Right lobe of liver (tissue), 6 donors: ENCODE measurements around the gene LGALS9. TPM values are rescaled to one million over a fixed set of nuclear protein-coding genes. Genes with fewer than 3 reads are reported as not detected.
A peak's percentile ranks its signal among the peaks of the same experiment; 100 is the strongest.
"Not testable (repeated sequence)": the region's sequence is repeated elsewhere in the genome, so short reads cannot be mapped to it uniquely, and the experiment has no call there.

ENCODE experiments used
- ATAC-seq, 4 donors: fragments of 200-7000 bp; cut with Tn5 transposase; one replicate each; pipeline ENCODE4 v1.9.1; 2020; ENCODE audit warnings: mild to moderate bottlenecking in 4 of 4, moderate library complexity in 4 of 4
- DNase-seq, 3 donors: peaks; one replicate each; pipeline ENCODE4 v3.0.0-alpha.2; 2020
- H3K27ac ChIP-seq, 3 donors: fragments of 200-600 bp; one replicate each; pipeline ENCODE4 v1.8.0; 2022
- H3K27me3 ChIP-seq, 2 donors: fragments of 200-600 bp; one replicate each; pipeline ENCODE4 v1.8.0; 2022
- H3K36me3 ChIP-seq, 4 donors: fragments of 200-600 bp; sonication (generic) in 1 of 4; one replicate each; pipeline versions ENCODE4 v1.5.1 to v1.8.0; 2017 to 2022; ENCODE audit warnings: control low read depth in 1 of 4
- H3K4me1 ChIP-seq, 4 donors: fragments of 200-600 bp; sonication (generic) in 1 of 4; one replicate each; pipeline versions ENCODE4 v1.5.1 to v1.8.0; 2017 to 2022; ENCODE audit warnings: control low read depth in 1 of 4
- H3K4me3 ChIP-seq, 3 donors: fragments of 200-600 bp; one replicate each; pipeline ENCODE4 v1.8.0; 2022
- H3K9me3 ChIP-seq, 4 donors: fragments of 200-600 bp; sonication (generic) in 1 of 4; one replicate each; pipeline versions ENCODE4 v1.5.1 to v1.8.0; 2017 to 2022; ENCODE audit warnings: control low read depth in 1 of 4
- POLR2A ChIP-seq: fragments of 450-650 bp; IDR thresholded peaks from one replicate; pipeline ENCODE4 v1.6.1; 2017; ENCODE audit warnings: antibody characterized with exemption, mild to moderate bottlenecking
- WGBS: methylation state at CpG from one replicate; pipeline ENCODE4 v1.1.6; 2018; ENCODE audit warnings: low coverage, low lambda C conversion rate; ENCODE audit not compliant: insufficient coverage; ENCODE audit errors: missing lambda C conversion rate; 5-methylcytosine and 5-hydroxymethylcytosine counted together
- intact Hi-C, 2 donors: fragments of 100-400 bp; cut with DNase I; formaldehyde crosslinking; loops; one replicate each; pipeline versions ENCODE4 v1.11.2 to v1.14.1; 2022
- total RNA-seq, 6 experiments: library from RNA; depleted of rRNA in 2 of 6; stranded (reverse); fragments of >200 nt in 2 of 6; fragmentation: NEBNext Ultra II Directional in 3 of 6; extraction: Animal tissue kit (Norgen Biotek cat#: 25700) in 3 of 6; gene quantifications; one replicate each; pipeline versions ENCODE4 v1.1.0 to v1.2.4, GENCODE V29; 2016 to 2023
- TF ChIP-seq, protein P1 (sequence below), 4 donors: fragments of 200-600 bp in 3 of 4; fragments of 450-650 bp in 1 of 4; IDR thresholded peaks; one replicate each; pipeline versions ENCODE4 v1.5.1 to v1.8.0; 2016 to 2022; ENCODE audit warnings: antibody characterized with exemption in 4 of 4, mild to moderate bottlenecking in 2 of 4
- donor health status: DM: no; HTN: yes; CAD: no.
- donor health status: DM: no; HTN: no; CAD: no.
- donor health status: DM: no; HTN: no; CAD: no.
- donor health status: DM: no; HTN: yes; CAD: no.
- donor health status: DM: no; HTN: yes; CAD: no.

The LGALS9 gene
- total RNA-seq, 6 experiments from 2014 or later, result 9.1 to 37.9 (median 12.4) TPM

- H3K27me3 ChIP-seq, result no peaks in the 10 kb centered on the region
- H3K27ac ChIP-seq, result no peak overlapping the region
- WGBS, result 78% methylated on average over 4 of the region's 4 CpGs
- H3K36me3 ChIP-seq, result no peaks in the 10 kb centered on the region
- H3K9me3 ChIP-seq, result no peaks in the 10 kb centered on the region
- H3K4me1 ChIP-seq, result no peaks in the 10 kb centered on the region
- intact Hi-C loops, result no loop called here
- no peak overlapping the region for H3K4me3 ChIP-seq
- no peak for TF ChIP-seq POLR2A
- TF ChIP-seq, protein P1, sequence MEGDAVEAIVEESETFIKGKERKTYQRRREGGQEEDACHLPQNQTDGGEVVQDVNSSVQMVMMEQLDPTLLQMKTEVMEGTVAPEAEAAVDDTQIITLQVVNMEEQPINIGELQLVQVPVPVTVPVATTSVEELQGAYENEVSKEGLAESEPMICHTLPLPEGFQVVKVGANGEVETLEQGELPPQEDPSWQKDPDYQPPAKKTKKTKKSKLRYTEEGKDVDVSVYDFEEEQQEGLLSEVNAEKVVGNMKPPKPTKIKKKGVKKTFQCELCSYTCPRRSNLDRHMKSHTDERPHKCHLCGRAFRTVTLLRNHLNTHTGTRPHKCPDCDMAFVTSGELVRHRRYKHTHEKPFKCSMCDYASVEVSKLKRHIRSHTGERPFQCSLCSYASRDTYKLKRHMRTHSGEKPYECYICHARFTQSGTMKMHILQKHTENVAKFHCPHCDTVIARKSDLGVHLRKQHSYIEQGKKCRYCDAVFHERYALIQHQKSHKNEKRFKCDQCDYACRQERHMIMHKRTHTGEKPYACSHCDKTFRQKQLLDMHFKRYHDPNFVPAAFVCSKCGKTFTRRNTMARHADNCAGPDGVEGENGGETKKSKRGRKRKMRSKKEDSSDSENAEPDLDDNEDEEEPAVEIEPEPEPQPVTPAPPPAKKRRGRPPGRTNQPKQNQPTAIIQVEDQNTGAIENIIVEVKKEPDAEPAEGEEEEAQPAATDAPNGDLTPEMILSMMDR (IDR thresholded peaks at IDR 0.05), result no peak
- no peak for DNase-seq
- ATAC-seq, result no peak
Measured at GRCh38 chr17:27640790-27641189, 9.8 kb downstream of the LGALS9 start.

GRCh38 chr17:27644586-27644985 lies 13.6 kb downstream of the LGALS9 start:
- intact Hi-C loops, result no loop called here
- ATAC-seq (peak; percentile 33 to 92 (median 60)), DNase-seq (peak in 1 of 3 donors; percentile 87)
- Histone ChIP-seq H3K27ac (no peak overlapping the region), H3K4me3 (no peak overlapping the region), H3K27me3 (no peaks in the 10 kb centered on the region), H3K36me3 (no peaks in the 10 kb centered on the region), H3K4me1 (no peaks in the 10 kb centered on the region), H3K9me3 (no peaks in the 10 kb centered on the region)
- WGBS, result 38% methylated on average over 3 of the region's 9 CpGs
- TF ChIP-seq, protein P1 (IDR thresholded peaks at IDR 0.05), result no peak
- no peak for TF ChIP-seq POLR2A

- ATAC-seq, result peak in 3 of 4 donors; percentile 14 to 28 (median 25)
- H3K27ac ChIP-seq, H3K27me3 ChIP-seq, DNase-seq, H3K4me1 ChIP-seq, H3K9me3 ChIP-seq, H3K4me3 ChIP-seq, H3K36me3 ChIP-seq, intact Hi-C loops: not testable (repeated sequence)
- 68% methylated on average over 3 of the region's 10 CpGs for WGBS
Measured at GRCh38 chr17:27645621-27646020, 14.6 kb downstream of the LGALS9 start.

- Histone ChIP-seq H3K4me3 (no peak overlapping the region), H3K27me3 (no peaks in the 10 kb centered on the region), H3K27ac (no peak overlapping the region), H3K4me1 (no peaks in the 10 kb centered on the region), H3K9me3 (no peaks in the 10 kb centered on the region), H3K36me3 (no peaks in the 10 kb centered on the region)
- 83% methylated on average over 5 of the region's 13 CpGs for WGBS
- TF ChIP-seq, protein P1 (IDR thresholded peaks at IDR 0.05), result no peak
- TF ChIP-seq POLR2A, result no peak
- ATAC-seq, result peak in 1 of 4 donors; percentile 40
- intact Hi-C loops, result no loop called here
- no peak for DNase-seq
Measured at GRCh38 chr17:27646232-27646631, 15.2 kb downstream of the LGALS9 start.

- H3K9me3 ChIP-seq, result no peaks in the 10 kb centered on the region
- H3K27ac ChIP-seq, result no peak overlapping the region
- H3K36me3 ChIP-seq, result no peaks in the 10 kb centered on the region
- DNase-seq, result no peak
- intact Hi-C loops, result no loop called here
- no peak for ATAC-seq
- H3K27me3 ChIP-seq, result no peaks in the 10 kb centered on the region
- TF ChIP-seq, protein P1 (IDR thresholded peaks at IDR 0.05), result no peak
- TF ChIP-seq POLR2A, result no peak
- 69% methylated on average over 9 of the region's 9 CpGs for WGBS
- no peaks in the 10 kb centered on the region for H3K4me1 ChIP-seq
- no peak overlapping the region for H3K4me3 ChIP-seq
Measured at GRCh38 chr17:27647765-27648164, 16.8 kb downstream of the LGALS9 start.

DNA sequence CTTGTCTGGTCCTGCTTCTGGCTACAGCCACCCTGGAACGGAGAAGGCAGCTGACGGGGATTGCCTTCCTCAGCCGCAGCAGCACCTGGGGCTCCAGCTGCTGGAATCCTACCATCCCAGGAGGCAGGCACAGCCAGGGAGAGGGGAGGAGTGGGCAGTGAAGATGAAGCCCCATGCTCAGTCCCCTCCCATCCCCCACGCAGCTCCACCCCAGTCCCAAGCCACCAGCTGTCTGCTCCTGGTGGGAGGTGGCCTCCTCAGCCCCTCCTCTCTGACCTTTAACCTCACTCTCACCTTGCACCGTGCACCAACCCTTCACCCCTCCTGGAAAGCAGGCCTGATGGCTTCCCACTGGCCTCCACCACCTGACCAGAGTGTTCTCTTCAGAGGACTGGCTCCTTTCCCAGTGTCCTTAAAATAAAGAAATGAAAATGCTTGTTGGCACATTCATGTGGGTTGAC lies 18.2 kb downstream of the LGALS9 start:
- peak in 3 of 4 donors; percentile 7 to 24 (median 12) for ATAC-seq
- H3K27me3 ChIP-seq, H3K36me3 ChIP-seq, intact Hi-C loops, H3K27ac ChIP-seq, DNase-seq, H3K9me3 ChIP-seq, H3K4me1 ChIP-seq, H3K4me3 ChIP-seq: not testable (repeated sequence)
- WGBS, result no CpG with 5 or more reads among the region's 5 CpGs
